Muscle layer of duodenum (tissue), 2 donors: ENCODE results near the gene RBFOX1.

Experiments used
- H3K27ac ChIP-seq: one replicate; pipeline ENCODE4 v1.7.0; 2013; ENCODE audit warnings: mild to moderate bottlenecking, low read length
- H3K27me3 ChIP-seq: one replicate; pipeline ENCODE4 v1.7.0; 2013; ENCODE audit warnings: low read depth, mild to moderate bottlenecking, control low read depth, low read length
- H3K36me3 ChIP-seq, 2 donors: one replicate each; pipeline ENCODE4 v1.7.0; 2013; ENCODE audit warnings: low read length in 2 of 2, control low read depth in 1 of 2, mild to moderate bottlenecking in 1 of 2; ENCODE audit not compliant: insufficient read depth in 2 of 2, control insufficient read depth in 1 of 2
- H3K4me1 ChIP-seq, 2 donors: one replicate each; pipeline ENCODE4 v1.7.0; 2013; ENCODE audit warnings: low read length in 2 of 2, mild to moderate bottlenecking in 2 of 2, control low read depth in 1 of 2, moderate library complexity in 1 of 2; ENCODE audit not compliant: insufficient read depth in 2 of 2, control insufficient read depth in 1 of 2
- H3K4me3 ChIP-seq, 2 donors: one replicate each; pipeline ENCODE4 v1.7.0; 2013; ENCODE audit warnings: low read length in 2 of 2, low read depth in 1 of 2, mild to moderate bottlenecking in 1 of 2
- H3K9me3 ChIP-seq, 2 donors: one replicate each; pipeline ENCODE4 v1.7.0; 2013; ENCODE audit warnings: low read length in 2 of 2, control low read depth in 1 of 2, mild to moderate bottlenecking in 1 of 2; ENCODE audit not compliant: control insufficient read depth in 1 of 2
- donor health status: healthy.

The RBFOX1 gene

DNA sequence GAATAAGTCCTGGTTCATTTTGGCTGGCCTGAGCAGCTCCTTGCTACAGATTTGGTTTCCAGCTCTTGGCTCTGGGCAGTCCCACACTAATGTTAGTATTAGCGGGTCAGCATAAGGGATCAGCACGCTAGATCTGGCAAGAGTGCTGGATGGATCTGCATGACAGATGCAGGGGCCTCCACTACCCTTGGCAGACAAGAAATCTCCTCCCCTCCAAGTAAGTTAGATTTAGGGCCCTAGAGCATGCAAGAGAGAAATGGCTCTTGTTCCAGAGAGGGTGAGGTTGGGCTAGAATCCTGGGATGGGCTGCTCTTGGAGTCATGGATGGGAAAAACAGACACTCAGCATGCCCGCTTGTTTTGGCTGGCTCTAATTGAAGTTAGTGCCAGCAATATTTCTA is 414.3 kb downstream of the RBFOX1 start:
- Histone ChIP-seq H3K36me3 (no peaks in the 10 kb centered on the region), H3K9me3 (no peaks in the 10 kb centered on the region), H3K4me3 (no peak overlapping the region), H3K4me1 (no peaks in the 10 kb centered on the region), H3K27me3 (no peaks in the 10 kb centered on the region), H3K27ac (no peak overlapping the region)

- H3K9me3 ChIP-seq: no peaks in the 10 kb centered on the region
- H3K36me3 ChIP-seq: no peaks in the 10 kb centered on the region
- H3K27ac ChIP-seq: no peak overlapping the region
- H3K27me3 ChIP-seq: no peaks in the 10 kb centered on the region
- no peaks in the 10 kb centered on the region for H3K4me1 ChIP-seq
- H3K4me3 ChIP-seq: no peak overlapping the region
These were observed 415.9 kb downstream of the RBFOX1 start for GRCh38 chr16:7748522-7748921.

DNA sequence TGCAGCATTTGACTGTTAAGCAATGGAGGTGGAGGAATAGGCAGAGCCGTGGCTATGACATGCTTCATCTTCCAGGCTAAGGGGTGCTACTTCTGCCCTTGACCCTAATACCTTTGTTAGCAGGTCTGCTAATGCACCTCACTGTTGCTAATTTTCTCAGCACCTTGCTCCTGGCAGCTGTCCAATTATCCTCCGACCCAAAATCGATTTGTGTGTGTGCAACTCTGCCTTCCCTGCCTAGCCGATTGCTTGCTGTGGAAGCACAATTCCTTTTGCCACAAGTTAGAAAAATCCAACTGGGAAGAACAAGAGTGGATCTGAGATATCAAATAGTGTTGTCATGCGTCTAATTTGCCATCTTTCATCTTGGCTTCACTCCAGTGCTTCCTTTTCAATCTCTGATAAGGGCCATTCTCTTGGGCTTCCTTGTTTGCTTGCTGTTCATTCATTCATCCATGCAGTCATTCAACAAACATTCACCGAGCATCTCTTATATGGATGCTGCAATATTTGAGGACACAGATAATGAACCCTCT is 422.8 kb downstream of the RBFOX1 start:
- H3K4me3 ChIP-seq: no peak overlapping the region
- no peak overlapping the region for H3K27ac ChIP-seq
- H3K36me3 ChIP-seq: no peaks in the 10 kb centered on the region
- no peaks in the 10 kb centered on the region for H3K4me1 ChIP-seq
- no peaks in the 10 kb centered on the region for H3K27me3 ChIP-seq
- no peaks in the 10 kb centered on the region for H3K9me3 ChIP-seq
